T47D (cell line): ENCODE results near the gene PIEZO1.

ENCODE experiments used
- DNase-seq, 2 experiments: peaks; one replicate each; pipeline versions ENCODE4 v3.0.0 to v3.0.0-alpha.2; 2011 to 2012; ENCODE audit warnings: low read depth in 1 of 2, low spot score in 1 of 2
- JUND ChIP-seq: IDR thresholded peaks from 2 replicates; pipeline ENCODE4 v1.6.1; 2012; ENCODE audit warnings: low read depth
- in situ Hi-C: cut with HindIII; loops from 2 replicates; pipeline ENCODE4 v1.10.0; 2016; ENCODE audit warnings: low sequenced_read_pairs, low pct_unique_long_range_greater_than_20kb

Gene PIEZO1

DNA sequence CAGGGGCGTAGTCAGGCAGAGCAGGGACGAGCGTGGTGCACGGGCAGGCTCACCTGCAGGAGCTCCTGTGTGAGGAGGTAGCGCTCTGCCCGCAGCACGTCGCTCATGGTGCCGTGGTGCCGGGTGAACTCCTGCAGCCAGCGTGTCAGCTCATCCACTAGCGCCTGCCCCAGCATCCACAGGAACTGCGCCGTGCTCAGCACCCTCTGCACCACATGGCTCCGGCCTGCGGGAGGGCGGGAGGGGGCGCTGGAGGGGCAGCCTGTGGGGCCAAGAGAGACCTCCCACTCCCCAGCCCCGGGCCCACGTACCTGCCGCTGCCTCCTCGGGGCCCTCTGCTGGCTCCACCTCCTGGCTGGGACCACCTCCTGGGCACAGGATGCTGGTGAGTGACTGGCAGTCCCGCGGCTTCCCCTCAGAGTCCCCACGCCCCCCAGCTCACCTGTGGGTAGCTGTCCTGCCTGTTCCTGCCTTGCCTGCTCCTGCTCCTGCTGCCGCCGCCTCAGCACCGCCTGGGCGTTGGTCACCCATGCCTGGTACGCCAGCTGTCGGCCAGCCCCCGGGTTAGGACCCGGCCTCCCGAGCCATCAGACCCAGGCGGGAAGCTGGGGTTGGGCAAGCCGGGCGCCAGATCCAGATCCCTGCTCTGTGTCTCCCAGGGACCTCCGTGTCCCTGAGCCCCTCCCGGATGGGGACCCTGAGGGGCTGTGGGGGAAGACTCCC lies 62.1 kb downstream of the PIEZO1 start:
- in situ Hi-C loops: no loop called here
- DNase-seq: no peak

DNA sequence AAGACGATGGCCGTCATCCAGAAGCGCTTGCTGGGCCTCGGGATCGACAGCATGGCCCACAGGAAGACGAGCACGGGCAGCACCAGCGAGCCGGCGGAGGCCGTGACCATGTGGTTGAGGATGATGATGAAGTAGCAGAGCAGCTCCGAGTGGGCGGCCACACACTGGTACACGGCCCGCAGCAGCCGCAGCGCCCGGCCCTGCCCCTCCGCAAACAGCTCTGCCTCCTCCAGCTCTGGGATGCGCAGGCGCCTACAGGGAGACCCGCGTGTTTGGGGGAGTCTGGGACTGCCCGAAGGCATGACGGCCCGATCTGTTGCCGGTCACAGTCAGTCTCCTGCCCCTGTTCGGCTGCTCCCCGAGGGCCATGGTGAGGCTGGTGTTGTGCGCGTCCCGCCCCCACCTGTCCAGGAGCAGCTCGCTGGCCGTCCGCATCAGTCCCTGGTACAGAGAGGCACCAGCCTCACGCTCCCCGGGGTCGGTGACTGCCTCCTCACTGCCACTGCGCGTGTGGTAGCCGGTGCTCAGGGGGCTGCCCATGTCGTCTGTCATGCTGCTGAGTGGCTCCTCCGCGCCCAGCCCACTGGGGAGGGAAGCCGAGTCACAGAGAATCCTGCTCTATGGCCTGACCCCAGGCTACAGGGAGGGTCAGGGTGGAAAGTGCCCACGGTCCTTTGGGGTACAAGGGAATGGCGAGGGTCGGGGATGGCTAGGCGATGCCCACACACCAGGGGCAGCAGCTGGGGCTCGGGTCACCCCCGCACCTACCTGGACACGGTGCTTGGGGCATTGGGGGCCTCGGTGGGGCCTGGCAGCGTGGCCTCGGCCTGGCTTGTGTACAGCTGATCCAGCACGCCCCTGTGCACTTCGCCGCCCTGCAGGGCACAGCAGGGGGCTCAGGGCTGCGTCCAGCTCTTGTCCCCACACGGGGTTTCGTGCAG lies 62.9 kb downstream of the PIEZO1 start:
- in situ Hi-C loops: no loop called here
- DNase-seq: no peak
- TF ChIP-seq JUND: no peak

More for the DNA sequence above, 62.1 kb downstream of the PIEZO1 start:
- TF ChIP-seq JUND: no peak

DNA sequence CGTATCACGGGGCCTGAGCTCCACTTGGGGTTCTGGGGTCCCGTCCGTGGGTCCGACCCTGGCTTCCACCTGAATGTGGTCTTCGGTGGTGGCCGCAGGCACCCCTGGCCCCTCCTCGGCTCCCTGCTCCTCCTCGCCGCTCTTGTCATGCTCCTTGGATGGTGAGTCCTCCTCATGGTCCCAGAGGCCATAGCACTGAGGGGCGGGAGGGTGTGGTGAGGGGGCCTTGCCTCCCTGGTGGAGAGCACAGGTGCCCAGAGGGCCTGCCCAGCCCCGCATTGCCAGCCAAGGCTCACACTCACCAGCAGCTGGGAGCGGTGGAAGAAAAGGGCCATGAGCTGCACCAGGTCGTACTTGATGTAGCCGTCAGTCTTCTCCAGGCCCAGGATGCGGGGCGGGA lies 63.8 kb downstream of the PIEZO1 start:
- DNase-seq: no peak
- TF ChIP-seq JUND: no peak
- in situ Hi-C loops: no loop called here

DNA sequence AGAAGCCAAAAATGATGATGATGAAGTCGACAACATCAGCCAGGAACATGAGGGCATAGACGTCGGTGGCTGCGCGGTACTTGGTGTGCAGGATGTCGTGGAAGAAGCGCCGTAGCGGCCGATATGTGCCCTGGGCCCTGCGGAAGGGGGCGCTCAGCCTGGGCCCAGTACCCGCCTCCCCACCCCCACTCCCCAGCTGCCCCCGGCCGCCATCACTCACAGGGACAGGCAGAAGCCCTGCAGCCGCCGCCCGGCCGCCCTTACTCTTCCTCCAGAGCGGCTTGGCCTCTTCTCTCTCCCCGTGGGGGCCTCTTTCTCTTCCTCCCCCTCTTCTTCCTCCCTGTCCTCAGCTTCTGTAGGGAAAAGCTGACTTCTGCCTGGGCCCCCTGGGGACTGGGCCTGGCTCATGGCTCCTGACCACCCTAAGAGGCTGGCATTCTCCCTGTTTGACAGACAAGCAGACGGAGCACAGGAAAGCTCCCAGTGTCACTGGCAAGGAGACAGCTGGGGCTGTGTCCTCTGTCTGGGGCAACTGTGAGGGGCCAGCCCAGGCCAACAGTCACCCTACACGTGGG lies 64.5 kb downstream of the PIEZO1 start:
- in situ Hi-C loops: no loop called here
- no peak for TF ChIP-seq JUND
- no peak for DNase-seq

DNA sequence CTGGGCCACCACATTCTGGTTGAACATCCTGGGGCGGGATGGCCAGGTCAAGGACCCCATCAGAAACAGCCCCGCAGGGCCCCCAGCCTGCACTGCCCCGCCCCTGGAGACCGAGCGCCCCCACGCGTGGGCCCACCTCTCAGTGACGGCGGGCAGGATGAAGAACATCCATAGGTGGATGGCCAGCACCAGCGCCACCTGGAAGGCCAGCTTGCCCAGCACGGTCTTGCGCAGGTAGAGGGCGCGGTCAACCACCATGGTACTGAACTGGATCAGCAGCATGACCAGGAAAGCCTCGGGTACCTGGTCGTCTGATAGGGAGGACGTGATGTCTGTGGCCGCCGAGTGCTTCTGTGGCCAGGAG lies 65.1 kb downstream of the PIEZO1 start:
- TF ChIP-seq JUND: no peak
- in situ Hi-C loops: no loop called here
- no peak for DNase-seq

DNA sequence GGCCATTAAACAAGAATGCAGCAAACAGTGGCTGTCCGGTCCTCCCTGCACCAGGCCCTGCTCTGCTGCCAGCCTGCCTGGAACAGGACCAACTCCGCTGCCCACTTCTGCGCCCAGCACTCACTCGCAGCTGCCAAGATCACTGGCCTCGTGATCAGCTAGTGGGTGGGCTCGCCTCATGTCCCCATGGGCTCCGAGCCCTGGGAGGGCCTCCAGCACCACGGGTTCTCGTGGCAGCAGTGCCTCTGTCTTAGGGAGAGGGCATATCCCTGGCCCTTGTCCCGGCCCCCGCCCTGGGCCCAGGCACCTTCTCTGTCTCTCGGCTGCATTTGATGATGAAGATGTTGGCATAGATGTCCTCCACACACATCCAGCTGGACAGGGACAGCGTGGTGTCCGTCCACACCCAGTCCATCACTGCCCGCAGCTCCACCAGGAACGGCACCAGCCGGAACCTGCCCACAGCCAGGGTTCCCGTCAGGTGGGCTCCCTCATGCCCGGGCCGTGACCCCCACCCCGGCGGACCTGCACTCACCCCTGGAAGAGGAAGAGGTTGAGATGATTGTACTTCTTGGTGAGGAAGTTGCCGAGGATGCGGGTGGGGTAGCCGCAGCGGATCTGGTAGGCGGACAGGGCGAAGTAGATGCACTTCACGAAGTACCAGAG lies 65.6 kb downstream of the PIEZO1 start:
- in situ Hi-C loops: no loop called here
- TF ChIP-seq JUND: no peak
- DNase-seq: no peak

DNA sequence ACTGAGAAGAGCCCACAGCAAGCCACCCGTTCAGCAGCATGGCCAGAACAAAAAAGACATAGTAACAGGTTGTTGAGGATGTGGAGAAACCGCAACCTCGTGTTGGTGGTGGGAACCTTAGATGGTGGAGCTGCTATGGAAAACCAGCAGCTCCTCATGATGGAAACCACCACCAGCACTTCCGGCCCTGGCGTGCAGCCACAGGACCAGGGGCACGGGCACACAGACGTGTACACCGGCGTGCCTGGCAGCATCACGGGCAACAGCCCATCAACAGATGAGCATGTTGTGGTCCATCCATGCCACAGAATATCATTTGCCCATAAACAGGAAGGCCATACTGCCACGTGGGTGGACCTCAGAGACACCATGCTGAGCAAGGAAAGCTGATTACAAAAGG lies 66.8 kb downstream of the PIEZO1 start:
- in situ Hi-C loops: no loop called here
- TF ChIP-seq JUND: no peak
- DNase-seq: no peak

DNA sequence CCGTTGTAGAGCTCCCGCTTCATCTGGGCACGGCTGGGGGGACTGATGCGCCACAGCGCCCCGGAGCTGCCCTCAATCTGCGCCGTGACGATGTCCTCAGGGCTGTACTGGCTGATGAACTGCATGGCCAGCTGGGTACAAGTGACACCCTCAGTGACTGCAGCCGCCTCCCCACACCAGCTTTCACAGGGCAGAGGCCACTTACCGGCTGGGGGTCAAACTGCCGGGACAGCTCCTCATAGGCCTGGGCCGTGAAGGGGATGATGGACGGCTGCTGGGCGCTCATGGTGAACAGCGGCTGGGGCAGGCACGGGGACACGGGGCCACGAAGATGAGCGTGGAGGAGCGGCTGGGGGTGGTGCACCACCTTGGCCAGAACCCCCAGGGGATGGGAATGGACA lies 68.4 kb downstream of the PIEZO1 start:
- no peak for DNase-seq
- no peak for TF ChIP-seq JUND
- in situ Hi-C loops: no loop called here

DNA sequence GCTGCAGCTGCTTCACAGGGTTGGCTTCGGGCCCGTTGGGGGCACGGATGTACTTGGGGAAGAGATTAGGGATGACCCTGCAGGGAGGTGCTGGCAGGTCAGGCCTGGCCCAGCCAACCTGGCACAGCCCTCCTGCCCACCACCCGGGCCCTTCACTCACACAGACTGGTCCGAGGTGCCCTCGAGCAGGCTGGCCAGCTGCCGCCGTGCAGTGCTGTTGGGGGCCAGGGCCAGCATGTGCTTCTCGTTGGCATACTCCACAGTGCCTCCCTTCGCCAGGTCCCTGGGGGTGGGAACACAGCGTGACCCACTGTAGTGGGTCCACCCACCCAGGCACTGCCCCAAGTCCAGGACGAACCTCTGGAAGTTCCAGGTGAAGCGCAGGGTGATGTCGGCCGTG lies 68.8 kb downstream of the PIEZO1 start:
- in situ Hi-C loops: no loop called here
- no peak for TF ChIP-seq JUND
- DNase-seq: no peak

DNA sequence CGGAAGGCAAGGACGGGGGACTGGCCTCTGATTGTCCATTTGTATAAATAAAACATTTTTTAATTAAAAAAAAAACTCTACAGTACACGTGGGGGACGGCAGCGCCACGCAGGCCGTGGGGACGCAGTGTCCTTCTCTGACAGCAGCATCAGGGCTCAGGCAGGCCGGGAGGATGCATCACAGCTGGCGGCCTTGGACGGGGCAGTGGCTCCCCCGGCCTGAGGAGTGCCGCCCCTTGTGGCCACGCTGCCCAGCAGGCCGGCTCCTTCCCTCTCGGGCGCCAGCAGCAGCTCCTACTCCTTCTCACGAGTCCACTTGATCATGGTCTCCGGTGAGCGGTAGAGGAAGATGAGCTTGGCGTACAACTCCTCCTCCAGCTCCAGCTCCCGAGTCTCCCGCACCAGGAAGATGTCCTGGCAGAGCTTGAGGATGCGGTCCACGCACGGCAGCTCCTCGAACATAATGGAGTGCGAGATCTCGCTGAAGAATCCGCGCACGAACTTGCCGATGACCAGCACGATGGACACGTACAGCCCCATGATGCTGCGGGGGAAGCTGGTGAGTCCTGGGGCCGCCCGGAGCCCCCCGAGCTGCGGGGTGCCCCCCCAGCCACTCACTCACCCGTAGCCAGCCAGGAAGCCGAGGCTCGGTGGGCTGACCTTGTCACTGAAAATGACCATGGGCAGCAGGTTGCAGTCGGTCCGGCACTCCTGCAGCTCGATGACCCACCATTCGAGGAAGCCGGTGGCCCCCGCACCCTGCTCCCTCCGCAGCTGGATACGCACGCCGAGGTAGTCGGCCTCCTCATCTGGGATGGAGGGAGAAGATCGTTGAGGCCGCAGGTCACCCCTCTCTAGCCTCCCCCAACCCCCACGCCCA lies 69.5 kb downstream of the PIEZO1 start:
- in situ Hi-C loops: no loop called here
- no peak for TF ChIP-seq JUND
- no peak for DNase-seq

DNA sequence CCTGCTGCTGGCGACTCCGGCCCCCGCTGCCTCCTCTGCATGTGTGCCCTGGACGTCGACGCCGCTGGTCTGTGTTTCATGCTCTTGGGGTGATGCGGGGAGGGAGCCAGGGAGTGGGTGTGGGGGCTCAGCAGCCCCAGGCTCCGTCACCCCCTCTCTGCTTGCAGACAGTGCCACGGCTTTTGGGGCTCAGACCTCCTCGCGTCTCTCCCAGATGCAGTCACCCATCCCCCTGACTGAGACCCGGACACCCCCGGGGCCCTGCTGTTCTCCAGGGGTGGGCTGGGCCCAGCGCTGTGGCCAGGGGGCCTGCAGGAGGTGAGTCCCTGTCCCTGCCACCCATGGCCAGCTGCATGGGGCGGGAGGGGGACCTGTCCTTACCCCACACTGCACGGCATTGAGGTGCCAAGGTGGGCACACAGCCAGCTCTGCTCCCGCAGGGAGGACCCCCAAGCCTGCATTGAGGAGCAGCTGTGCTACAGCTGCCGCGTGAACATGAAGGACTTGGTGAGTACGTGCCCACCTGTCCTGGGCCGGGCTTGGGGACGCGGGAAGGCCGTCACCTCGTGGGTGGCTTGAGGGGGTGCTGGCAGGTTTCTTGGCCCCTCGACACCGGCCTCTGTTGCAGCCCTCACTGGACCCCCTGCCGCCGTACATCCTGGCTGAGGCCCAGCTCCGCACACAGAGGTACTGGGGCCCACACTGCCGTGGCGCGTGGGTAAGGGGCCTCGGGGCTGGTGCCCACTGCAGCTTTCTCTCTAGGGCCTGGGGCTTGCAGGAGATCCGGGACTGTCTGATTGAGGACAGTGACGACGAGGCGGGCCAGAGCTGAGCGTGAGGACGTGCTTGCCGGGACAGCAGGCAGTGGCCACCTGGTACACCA lies 70.4 kb downstream of the PIEZO1 start:
- TF ChIP-seq JUND: no peak
- DNase-seq: no peak
- in situ Hi-C loops: no loop called here
